SK-N-SH (cell line): ENCODE measurements around the gene UBE2D1.

Experiments used
- RAD21 ChIP-seq: IDR thresholded peaks from 2 replicates; pipeline ENCODE4 v1.6.1; 2012; ENCODE audit warnings: mild to moderate bottlenecking, low read length
- SMC3 ChIP-seq: IDR thresholded peaks from 2 replicates; pipeline ENCODE4 v1.6.1; 2012; ENCODE audit warnings: low read depth, low read length, improper control_type of control experiment

- TF ChIP-seq SMC3, result no peak
- no peak for TF ChIP-seq RAD21
Measured at GRCh38 chr10:58318346-58318745, 16.5 kb upstream of the UBE2D1 start.
